ENCODE results near the gene KRTAP10-1. TPM values are rescaled to one million over a fixed set of nuclear protein-coding genes. Genes with fewer than 3 reads are reported as not detected.
A peak's percentile ranks its signal among the peaks of the same experiment; 100 is the strongest.

The KRTAP10-1 gene
- total and polyA plus RNA-seq, 2 of the 13 experiments (the other 11 are each of a cell fraction or from before 2014, with no cell fraction given) = not detected

DNA sequence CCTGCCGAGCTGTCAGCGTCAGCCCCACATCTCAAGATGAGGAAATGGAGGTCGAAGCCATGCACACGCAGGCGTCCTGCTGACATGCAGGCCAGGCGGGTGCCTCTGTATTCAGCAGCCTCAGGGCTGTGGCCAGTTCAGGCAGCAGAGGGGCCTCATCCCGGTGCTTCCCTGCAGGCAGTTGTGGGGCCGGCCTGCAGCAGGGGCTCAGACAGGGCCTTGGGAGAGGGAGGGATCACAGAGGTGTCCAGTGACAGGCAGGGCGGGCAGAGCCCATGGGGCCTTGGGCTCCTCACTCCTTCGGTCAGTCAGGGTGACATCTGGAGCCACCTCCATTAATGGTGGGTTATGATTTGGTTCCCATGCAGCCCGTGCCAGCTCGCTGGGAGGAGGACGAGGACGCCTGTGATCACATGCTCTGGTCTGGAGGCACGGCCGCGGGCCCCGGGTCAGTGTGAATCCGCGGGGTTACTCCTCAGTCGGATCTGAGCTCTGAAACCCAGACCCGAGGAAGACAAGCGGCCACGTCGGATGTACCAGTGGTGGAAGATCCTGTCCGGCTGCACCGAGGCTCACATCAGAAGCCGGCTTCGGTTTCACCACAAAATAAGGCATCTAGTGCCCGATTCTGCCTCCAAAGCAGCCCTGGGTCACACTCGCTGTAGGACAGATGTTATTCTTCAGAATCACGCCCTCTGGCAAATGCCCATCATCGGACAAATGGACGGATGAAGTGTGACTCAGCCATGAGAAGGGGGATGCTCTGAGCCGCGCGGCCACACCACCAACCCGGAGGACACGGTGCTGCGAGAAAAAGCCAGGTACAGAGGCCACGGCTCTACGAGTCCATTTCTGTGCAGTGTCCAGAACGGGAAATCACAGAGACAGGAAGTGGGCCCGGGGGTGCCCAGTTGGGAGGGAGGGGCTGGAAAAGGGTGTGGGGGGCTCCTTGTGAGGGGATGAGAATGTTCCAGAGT, 33.4 kb downstream of the KRTAP10-1 start (continued):
- 0 out of 2 replicates have a peak, but pooled peaks have one; percentile 33 for TF ChIP-seq GFI1 (CRISPR knock-in tag; IDR thresholded peaks at IDR 0.05; ENCODE audit: borderline replicate concordance)
- no peak for TF ChIP-seq PRPF4 (IDR thresholded peaks at IDR 0.05; ENCODE audit: low read depth, low read length, poor library complexity, severe bottlenecking)
- TF ChIP-seq TAF1 (CRISPR knock-in tag; IDR thresholded peaks at IDR 0.05) = peak; percentile 13; the same call in 1 of the 2 replicates
- 0 out of 2 replicates have a peak, but pooled peaks have one; percentile 85 for TF ChIP-seq ZNF354B (CRISPR knock-in tag; IDR thresholded peaks at IDR 0.05)
- TF ChIP-seq NR2F6 (IDR thresholded peaks at IDR 0.05) = no peak
- no peak for TF ChIP-seq NR2F6 (CRISPR knock-in tag; IDR thresholded peaks at IDR 0.05)
- peak; percentile 69; the same call in 1 of the 2 replicates for TF ChIP-seq ZNF441 (CRISPR knock-in tag; IDR thresholded peaks at IDR 0.05; ENCODE audit: borderline replicate concordance)
- TF ChIP-seq ONECUT2 (CRISPR knock-in tag; IDR thresholded peaks at IDR 0.05) = no peak
- TF ChIP-seq, protein P1, sequence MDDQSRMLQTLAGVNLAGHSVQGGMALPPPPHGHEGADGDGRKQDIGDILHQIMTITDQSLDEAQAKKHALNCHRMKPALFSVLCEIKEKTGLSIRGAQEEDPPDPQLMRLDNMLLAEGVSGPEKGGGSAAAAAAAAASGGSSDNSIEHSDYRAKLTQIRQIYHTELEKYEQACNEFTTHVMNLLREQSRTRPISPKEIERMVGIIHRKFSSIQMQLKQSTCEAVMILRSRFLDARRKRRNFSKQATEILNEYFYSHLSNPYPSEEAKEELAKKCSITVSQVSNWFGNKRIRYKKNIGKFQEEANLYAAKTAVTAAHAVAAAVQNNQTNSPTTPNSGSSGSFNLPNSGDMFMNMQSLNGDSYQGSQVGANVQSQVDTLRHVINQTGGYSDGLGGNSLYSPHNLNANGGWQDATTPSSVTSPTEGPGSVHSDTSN (CRISPR knock-in tag; IDR thresholded peaks at IDR 0.05; ENCODE audit: borderline replicate concordance) = 0 out of 2 replicates have a peak, but pooled peaks have one; percentile 18
- TF ChIP-seq ZNF12 (CRISPR knock-in tag; IDR thresholded peaks at IDR 0.05) = no peak
- TF ChIP-seq, protein P2, sequence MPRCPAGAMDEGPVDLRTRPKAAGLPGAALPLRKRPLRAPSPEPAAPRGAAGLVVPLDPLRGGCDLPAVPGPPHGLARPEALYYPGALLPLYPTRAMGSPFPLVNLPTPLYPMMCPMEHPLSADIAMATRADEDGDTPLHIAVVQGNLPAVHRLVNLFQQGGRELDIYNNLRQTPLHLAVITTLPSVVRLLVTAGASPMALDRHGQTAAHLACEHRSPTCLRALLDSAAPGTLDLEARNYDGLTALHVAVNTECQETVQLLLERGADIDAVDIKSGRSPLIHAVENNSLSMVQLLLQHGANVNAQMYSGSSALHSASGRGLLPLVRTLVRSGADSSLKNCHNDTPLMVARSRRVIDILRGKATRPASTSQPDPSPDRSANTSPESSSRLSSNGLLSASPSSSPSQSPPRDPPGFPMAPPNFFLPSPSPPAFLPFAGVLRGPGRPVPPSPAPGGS (CRISPR knock-in tag; IDR thresholded peaks at IDR 0.05) = 0 out of 2 replicates have a peak, but pooled peaks have one; percentile 26
- TF ChIP-seq, protein P3, sequence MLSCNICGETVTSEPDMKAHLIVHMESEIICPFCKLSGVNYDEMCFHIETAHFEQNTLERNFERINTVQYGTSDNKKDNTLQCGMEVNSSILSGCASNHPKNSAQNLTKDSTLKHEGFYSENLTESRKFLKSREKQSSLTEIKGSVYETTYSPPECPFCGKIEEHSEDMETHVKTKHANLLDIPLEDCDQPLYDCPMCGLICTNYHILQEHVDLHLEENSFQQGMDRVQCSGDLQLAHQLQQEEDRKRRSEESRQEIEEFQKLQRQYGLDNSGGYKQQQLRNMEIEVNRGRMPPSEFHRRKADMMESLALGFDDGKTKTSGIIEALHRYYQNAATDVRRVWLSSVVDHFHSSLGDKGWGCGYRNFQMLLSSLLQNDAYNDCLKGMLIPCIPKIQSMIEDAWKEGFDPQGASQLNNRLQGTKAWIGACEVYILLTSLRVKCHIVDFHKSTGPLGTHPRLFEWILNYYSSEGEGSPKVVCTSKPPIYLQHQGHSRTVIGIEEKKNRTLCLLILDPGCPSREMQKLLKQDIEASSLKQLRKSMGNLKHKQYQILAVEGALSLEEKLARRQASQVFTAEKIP (CRISPR knock-in tag; IDR thresholded peaks at IDR 0.05; ENCODE audit: borderline replicate concordance) = no peak
- 0 out of 2 replicates have a peak, but pooled peaks have one; percentile 15 for TF ChIP-seq GATAD1 (CRISPR knock-in tag; IDR thresholded peaks at IDR 0.05)
- 0 out of 2 replicates have a peak, but pooled peaks have one; percentile 15 for TF ChIP-seq MAFG (CRISPR knock-in tag; IDR thresholded peaks at IDR 0.05)
- TF ChIP-seq ZNF530 (CRISPR knock-in tag; IDR thresholded peaks at IDR 0.05; ENCODE audit: low read depth) = 0 out of 2 replicates have a peak, but pooled peaks have one; percentile 68
- 0 out of 2 replicates have a peak, but pooled peaks have one; percentile 35 for TF ChIP-seq ZNF160 (CRISPR knock-in tag; IDR thresholded peaks at IDR 0.05)
- TF ChIP-seq SP5 (CRISPR knock-in tag; IDR thresholded peaks at IDR 0.05; ENCODE audit: borderline replicate concordance, low read depth) = no peak
- 0 out of 2 replicates have a peak, but pooled peaks have one; percentile 74 for TF ChIP-seq MAF1 (CRISPR knock-in tag; IDR thresholded peaks at IDR 0.05; ENCODE audit: borderline replicate concordance)
- peak; percentile 82 for TF ChIP-seq ZFY (CRISPR knock-in tag; IDR thresholded peaks at IDR 0.05)
- TF ChIP-seq ZNF224 (CRISPR knock-in tag; IDR thresholded peaks at IDR 0.05) = 0 out of 2 replicates have a peak, but pooled peaks have one; percentile 43
- 0 out of 2 replicates have a peak, but pooled peaks have one; percentile 34 for TF ChIP-seq YEATS4 (CRISPR knock-in tag; IDR thresholded peaks at IDR 0.05; ENCODE audit: borderline replicate concordance)
- no peak for TF ChIP-seq SUZ12 (IDR thresholded peaks at IDR 0.05; ENCODE audit: low read depth, low read length)

All from HepG2 (cell line).